Measurements from ENCODE around the gene MAFG. TPM values are rescaled to one million over a fixed set of nuclear protein-coding genes. Genes with fewer than 3 reads are reported as not detected.

The MAFG gene
- total and polyA plus RNA-seq, 9 of the 15 experiments (the other 6 are each of a cell fraction or from before 2014, with no cell fraction given): 1.1 to 58.1 (median 24.9) TPM

DNA sequence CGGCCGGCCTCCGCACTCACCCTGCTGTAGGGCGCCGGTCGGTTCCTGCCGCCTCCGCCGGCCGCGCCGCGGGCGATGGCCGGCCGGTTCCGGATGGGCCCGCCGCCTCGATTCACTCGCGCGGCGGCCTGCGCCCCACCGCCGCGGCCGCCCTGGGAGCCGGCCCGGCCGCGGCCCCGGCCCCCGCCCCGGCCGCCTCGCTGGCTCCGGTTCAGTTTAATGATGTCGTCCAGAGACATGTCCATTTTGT, 36.3 kb downstream of the MAFG start (continued):
- TF ChIP-seq, protein P1, sequence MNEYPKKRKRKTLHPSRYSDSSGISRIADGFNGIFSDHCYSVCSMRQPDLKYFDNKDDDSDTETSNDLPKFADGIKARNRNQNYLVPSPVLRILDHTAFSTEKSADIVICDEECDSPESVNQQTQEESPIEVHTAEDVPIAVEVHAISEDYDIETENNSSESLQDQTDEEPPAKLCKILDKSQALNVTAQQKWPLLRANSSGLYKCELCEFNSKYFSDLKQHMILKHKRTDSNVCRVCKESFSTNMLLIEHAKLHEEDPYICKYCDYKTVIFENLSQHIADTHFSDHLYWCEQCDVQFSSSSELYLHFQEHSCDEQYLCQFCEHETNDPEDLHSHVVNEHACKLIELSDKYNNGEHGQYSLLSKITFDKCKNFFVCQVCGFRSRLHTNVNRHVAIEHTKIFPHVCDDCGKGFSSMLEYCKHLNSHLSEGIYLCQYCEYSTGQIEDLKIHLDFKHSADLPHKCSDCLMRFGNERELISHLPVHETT (CRISPR knock-in tag; conservative IDR thresholded peaks at IDR 0.05 in 1 of 2, IDR thresholded peaks at IDR 0.05 in 1 of 2): no peak
- TF ChIP-seq SOX6 (IDR thresholded peaks at IDR 0.05) (no peak), ZNF212 (CRISPR knock-in tag; IDR thresholded peaks at IDR 0.05) (no peak), GTF2E2 (tag; IDR thresholded peaks at IDR 0.05) (no peak), GATAD2A (IDR thresholded peaks at IDR 0.05) (no peak), MAFG (tag; conservative IDR thresholded peaks at IDR 0.05) (no peak)
- TF ChIP-seq, protein P2, sequence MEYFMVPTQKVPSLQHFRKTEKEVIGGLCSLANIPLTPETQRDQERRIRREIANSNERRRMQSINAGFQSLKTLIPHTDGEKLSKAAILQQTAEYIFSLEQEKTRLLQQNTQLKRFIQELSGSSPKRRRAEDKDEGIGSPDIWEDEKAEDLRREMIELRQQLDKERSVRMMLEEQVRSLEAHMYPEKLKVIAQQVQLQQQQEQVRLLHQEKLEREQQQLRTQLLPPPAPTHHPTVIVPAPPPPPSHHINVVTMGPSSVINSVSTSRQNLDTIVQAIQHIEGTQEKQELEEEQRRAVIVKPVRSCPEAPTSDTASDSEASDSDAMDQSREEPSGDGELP (CRISPR knock-in tag; IDR thresholded peaks at IDR 0.05; ENCODE audit: borderline replicate concordance): no peak
- TF ChIP-seq, protein P3, sequence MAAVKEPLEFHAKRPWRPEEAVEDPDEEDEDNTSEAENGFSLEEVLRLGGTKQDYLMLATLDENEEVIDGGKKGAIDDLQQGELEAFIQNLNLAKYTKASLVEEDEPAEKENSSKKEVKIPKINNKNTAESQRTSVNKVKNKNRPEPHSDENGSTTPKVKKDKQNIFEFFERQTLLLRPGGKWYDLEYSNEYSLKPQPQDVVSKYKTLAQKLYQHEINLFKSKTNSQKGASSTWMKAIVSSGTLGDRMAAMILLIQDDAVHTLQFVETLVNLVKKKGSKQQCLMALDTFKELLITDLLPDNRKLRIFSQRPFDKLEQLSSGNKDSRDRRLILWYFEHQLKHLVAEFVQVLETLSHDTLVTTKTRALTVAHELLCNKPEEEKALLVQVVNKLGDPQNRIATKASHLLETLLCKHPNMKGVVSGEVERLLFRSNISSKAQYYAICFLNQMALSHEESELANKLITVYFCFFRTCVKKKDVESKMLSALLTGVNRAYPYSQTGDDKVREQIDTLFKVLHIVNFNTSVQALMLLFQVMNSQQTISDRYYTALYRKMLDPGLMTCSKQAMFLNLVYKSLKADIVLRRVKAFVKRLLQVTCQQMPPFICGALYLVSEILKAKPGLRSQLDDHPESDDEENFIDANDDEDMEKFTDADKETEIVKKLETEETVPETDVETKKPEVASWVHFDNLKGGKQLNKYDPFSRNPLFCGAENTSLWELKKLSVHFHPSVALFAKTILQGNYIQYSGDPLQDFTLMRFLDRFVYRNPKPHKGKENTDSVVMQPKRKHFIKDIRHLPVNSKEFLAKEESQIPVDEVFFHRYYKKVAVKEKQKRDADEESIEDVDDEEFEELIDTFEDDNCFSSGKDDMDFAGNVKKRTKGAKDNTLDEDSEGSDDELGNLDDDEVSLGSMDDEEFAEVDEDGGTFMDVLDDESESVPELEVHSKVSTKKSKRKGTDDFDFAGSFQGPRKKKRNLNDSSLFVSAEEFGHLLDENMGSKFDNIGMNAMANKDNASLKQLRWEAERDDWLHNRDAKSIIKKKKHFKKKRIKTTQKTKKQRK (IDR thresholded peaks at IDR 0.05; ENCODE audit: borderline replicate concordance, low read depth, low read length): no peak
